Skin of body (tissue), 2 donors: Measurements from ENCODE around the gene ZNF682. TPM values are rescaled to one million over a fixed set of nuclear protein-coding genes. Genes with fewer than 3 reads are reported as not detected.
"Not testable (repeated sequence)": the region's sequence is repeated elsewhere in the genome, so short reads cannot be mapped to it uniquely, and the experiment has no call there.

ENCODE experiments used
- DNase-seq: peaks from one replicate; lab custom pipeline; 2025; lab: John Stamatoyannopoulos, UW
- total RNA-seq: library from RNA; depleted of rRNA; stranded (reverse); fragments of >200 nt; gene quantifications from one replicate; pipeline ENCODE4 v1.2.3, GENCODE V29; 2014

The ZNF682 gene
- total RNA-seq, result 7.0 TPM

GRCh38 chr19:20039203-20039723, at the start of gene ZNF682:
Gene ZNF682 (minus strand): TSS chr19:20039505. CDS start chr19:20039345, 160 bp downstream.
- peak; percentile 98 for DNase-seq

GRCh38 chr19:20082876-20083275, 43.6 kb upstream of the ZNF682 start:
- not testable (repeated sequence) for DNase-seq

- not testable (repeated sequence) for DNase-seq
Measured at GRCh38 chr19:20082232-20082833, 43.0 kb upstream of the ZNF682 start.

GRCh38 chr19:20080656-20081055, 41.4 kb upstream of the ZNF682 start:
- DNase-seq, result no peak

GRCh38 chr19:20079476-20079875, 40.2 kb upstream of the ZNF682 start:
- no peak for DNase-seq

GRCh38 chr19:20078581-20079031, 39.3 kb upstream of the ZNF682 start:
- no peak for DNase-seq

GRCh38 chr19:20077791-20078463, 38.6 kb upstream of the ZNF682 start, which contains the start of gene ZNF90:
Gene ZNF90 (plus strand): TSS chr19:20078000. CDS start chr19:20078133, 133 bp downstream.
- peak; percentile 96 for DNase-seq

- DNase-seq, result no peak
Measured at GRCh38 chr19:20072936-20073335, 33.6 kb upstream of the ZNF682 start.

- no peak for DNase-seq
Measured at GRCh38 chr19:20070691-20071090, 31.4 kb upstream of the ZNF682 start.

GRCh38 chr19:20068559-20068958, 29.3 kb upstream of the ZNF682 start:
- DNase-seq, result not testable (repeated sequence)

- no peak for DNase-seq
Measured at GRCh38 chr19:20067943-20068342, 28.6 kb upstream of the ZNF682 start.

- no peak for DNase-seq
Measured at GRCh38 chr19:20066861-20067260, 27.6 kb upstream of the ZNF682 start.

GRCh38 chr19:20060282-20060681, 21.0 kb upstream of the ZNF682 start:
- DNase-seq, result no peak

GRCh38 chr19:20058738-20059137, 19.4 kb upstream of the ZNF682 start:
- DNase-seq, result not testable (repeated sequence)

GRCh38 chr19:20051841-20052768, 12.8 kb upstream of the ZNF682 start:
- DNase-seq, result peak; percentile 97

GRCh38 chr19:20045742-20046141, 6.4 kb upstream of the ZNF682 start:
- DNase-seq, result not testable (repeated sequence)

- no peak for DNase-seq
Measured at GRCh38 chr19:20044663-20045062, 5.4 kb upstream of the ZNF682 start.

- peak; percentile 3 for DNase-seq
Measured at GRCh38 chr19:20038358-20039202, 725 bp downstream of the ZNF682 start.

GRCh38 chr19:20035935-20036334, 3.4 kb downstream of the ZNF682 start:
- DNase-seq, result no peak

GRCh38 chr19:20028611-20029010, 10.7 kb downstream of the ZNF682 start:
- DNase-seq, result no peak

- no peak for DNase-seq
Measured at GRCh38 chr19:20005741-20006140, 33.6 kb downstream of the ZNF682 start.
